CD4-positive, alpha-beta T cell treated with Interleukin-6 at 100 ng/mL for 8 hours (primary cell): ENCODE measurements around the gene CBR3.
"Not testable (repeated sequence)": the region's sequence is repeated elsewhere in the genome, so short reads cannot be mapped to it uniquely, and the experiment has no call there.

Experiments used
- DNase-seq: peaks from one replicate; pipeline ENCODE4 v3.0.0-alpha.2; 2020; ENCODE audit warnings: mixed read lengths, low spot score

The CBR3 gene

DNA sequence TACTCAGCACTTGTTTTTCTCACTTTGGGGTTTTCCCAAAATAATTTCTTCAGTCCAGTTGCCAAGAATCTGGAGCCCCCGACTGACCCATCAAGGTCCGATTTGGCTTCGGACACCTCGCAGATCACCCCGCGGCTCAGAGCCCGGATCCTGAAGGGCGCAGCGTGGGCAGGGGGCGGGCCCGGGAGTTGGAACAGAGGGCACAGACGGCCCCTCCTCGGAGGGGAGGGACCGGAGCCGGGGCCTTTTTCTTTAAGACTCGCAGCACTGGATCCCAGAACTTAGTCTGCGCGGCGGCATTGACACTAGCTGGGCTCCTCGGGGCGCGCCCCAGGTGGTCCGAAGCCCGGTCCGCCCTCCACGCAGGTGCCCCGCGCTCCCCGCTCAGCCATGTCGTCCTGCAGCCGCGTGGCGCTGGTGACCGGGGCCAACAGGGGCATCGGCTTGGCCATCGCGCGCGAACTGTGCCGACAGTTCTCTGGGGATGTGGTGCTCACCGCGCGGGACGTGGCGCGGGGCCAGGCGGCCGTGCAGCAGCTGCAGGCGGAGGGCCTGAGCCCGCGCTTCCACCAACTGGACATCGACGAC lies at the start of gene CBR3:
TSS of gene CBR3 (plus strand) at position 277 of the 588 bp plus-strand sequence. CDS start at position 391, 114 bp downstream.
- peak; percentile 45 for DNase-seq

DNA sequence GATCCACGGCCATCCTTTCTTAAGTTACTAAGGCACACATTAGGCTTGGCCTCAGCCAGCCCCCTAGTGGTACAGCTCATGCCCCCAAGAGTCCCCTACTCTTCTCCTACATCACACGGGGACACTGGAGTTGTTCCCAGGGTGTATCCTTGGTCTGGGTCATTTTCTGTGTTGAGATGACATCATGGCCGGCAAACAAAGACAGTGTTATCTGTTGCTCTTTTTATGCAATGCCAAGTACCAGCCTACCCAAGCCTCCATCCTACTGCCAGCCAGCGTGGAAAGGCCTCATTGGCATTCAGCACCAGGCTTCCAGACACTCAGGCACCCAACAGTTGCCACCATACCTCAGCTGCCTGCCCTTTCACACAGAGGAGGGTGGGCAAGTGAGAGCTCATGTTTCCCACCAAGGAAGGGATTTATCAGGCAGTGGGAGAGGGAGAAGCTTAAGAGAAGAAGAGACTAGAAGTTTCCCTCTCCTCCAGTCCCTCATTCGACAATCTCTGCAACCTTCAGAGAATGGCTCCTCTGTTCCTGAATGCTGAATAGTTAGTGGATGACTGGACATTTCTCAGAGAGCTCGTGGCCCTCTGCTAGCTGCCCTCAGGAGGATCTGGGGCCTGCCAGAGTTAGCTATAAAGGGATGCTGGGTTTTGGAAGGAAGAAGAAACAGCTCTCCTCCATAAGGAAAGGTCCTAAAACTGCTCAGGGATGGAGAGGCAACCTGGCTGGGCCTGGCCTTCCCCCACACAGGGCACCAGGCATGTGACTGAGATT lies 47.3 kb upstream of the CBR3 start:
- no peak for DNase-seq

DNA sequence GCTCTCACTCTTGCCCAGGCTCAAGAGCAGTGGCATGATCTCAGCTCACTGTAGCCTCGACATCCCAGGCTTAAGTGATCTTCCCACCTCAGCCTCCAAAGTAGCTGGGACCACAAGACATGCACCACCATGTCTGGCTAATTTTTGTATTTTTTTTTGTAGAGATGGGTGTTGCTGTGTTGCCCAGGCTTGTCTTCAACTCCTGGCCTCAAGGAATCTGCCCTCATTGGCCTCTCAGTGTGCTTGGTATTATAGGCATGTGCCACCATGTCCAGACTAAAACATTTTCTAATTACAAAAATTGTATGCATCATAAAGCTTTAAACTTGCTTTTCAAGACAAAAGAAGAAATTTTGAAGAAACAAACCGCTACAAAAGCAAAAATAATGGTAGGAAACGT lies 44.9 kb upstream of the CBR3 start:
- DNase-seq: no peak

DNA sequence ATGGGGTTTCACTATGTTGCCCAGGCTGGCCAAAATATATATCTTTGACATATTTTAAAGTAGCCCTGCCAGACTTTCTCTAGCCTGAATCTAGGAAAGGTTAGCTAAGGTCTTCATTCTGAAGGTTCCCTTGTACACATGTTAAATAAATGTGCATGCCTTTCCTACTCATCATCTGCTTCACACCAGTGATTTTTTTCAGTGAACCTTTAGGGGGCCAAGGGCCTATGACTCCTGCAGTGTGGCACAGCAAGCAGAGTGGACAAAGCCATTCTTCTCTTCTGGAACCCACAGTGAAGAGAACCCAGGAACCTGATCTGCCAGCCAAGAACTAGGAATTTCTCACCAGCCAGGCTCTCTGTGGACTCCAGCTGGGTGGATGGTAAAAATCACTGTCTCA lies 42.2 kb upstream of the CBR3 start:
- DNase-seq: no peak

DNA sequence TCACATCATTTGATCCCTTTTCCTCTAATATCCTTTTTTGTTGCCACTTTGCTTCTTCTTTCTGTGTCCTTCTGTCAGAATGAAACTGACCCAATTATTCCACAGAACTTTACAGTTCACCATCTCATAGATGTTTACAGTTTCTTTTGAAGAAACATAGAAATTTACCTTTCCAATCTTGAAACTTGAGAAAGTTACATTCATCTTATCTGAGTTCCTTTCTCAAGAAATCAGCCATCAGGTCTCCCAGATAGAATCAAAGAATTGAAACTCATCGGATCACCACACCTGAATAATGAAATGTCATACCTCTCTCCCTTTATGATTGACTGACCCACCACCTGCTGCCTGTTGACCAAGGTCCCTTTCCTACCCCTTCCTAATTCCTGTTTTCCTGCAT lies 41.4 kb upstream of the CBR3 start:
- no peak for DNase-seq

GRCh38 chr21:36096398-36097290 lies 38.2 kb upstream of the CBR3 start:
- no peak for DNase-seq

DNA sequence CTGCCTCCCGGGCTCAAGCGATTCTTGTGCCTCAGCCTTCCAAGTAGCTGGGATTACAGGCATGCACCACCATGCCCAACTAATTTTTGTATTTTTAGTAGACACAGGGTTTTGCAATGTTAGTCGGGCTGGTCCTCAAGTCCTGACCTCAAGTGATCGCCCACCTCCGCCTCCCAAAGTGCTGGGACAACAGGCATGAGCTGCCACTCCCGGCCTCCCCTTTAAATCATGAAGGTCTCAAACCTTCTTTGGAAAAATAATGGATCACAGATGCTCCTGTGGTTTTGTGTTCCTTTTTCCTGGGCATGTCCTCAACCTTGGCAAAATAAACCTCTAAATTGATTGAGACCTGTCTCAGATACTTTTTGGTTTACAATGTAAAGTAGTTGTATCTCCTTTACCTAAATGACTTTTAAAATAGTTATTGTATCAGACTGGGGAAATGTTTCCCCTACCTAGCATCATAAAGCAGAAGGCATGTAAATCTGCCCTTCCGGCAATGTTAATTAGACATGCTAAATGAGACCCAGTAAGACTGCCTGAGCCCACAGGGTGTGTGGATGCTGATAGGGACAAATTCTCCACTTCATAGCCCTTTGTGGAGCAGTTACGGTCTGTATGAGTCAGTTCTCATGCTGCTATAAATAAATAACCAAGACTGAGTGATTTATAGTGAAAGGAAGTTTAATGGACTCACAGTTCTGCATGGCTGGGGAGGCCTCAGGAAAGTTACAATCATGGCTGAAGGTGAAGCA lies 37.3 kb upstream of the CBR3 start:
- no peak for DNase-seq

DNA sequence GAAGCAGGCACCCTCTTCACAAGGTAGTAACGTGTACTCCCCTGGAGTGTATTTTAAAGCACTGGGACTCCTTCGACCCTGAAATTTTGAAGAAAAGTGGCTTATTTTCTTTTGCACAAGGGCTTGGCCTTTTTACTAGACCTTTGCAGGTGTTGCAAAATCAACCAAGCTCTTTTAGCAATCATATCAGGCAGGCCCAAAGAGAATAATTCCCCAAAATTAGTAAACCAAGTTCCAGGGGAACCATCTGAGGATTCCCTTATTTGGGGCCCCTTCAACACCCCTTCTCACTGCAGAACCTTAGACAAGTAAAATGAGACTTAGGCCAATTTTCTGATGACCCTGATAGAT lies 36.7 kb upstream of the CBR3 start:
- no peak for DNase-seq

DNA sequence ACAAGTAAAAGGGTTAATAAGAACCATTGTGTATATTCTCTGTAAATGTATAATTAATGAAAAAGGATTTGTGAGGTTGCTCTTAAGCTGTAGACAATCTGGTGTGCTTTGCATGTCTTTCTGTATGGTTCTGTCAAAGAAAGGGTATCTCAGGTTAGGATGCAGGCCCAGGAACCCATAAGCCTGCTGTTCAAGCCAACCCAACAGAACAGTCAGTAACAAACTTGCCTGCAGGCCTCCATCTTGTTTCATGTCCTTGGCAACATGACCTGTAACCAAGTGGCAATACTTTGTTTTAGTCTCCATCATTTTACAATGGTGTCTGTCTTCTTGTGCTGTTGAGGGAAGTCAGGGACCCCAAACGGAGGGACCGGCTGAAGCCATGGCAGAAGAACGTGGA lies 35.9 kb upstream of the CBR3 start:
- DNase-seq: no peak

GRCh38 chr21:36099695-36100211 lies 35.1 kb upstream of the CBR3 start:
- DNase-seq: not testable (repeated sequence)

GRCh38 chr21:36100971-36101641 lies 33.8 kb upstream of the CBR3 start:
- no peak for DNase-seq

- no peak for DNase-seq
Observed at GRCh38 chr21:36103434-36103833, 31.4 kb upstream of the CBR3 start.

DNA sequence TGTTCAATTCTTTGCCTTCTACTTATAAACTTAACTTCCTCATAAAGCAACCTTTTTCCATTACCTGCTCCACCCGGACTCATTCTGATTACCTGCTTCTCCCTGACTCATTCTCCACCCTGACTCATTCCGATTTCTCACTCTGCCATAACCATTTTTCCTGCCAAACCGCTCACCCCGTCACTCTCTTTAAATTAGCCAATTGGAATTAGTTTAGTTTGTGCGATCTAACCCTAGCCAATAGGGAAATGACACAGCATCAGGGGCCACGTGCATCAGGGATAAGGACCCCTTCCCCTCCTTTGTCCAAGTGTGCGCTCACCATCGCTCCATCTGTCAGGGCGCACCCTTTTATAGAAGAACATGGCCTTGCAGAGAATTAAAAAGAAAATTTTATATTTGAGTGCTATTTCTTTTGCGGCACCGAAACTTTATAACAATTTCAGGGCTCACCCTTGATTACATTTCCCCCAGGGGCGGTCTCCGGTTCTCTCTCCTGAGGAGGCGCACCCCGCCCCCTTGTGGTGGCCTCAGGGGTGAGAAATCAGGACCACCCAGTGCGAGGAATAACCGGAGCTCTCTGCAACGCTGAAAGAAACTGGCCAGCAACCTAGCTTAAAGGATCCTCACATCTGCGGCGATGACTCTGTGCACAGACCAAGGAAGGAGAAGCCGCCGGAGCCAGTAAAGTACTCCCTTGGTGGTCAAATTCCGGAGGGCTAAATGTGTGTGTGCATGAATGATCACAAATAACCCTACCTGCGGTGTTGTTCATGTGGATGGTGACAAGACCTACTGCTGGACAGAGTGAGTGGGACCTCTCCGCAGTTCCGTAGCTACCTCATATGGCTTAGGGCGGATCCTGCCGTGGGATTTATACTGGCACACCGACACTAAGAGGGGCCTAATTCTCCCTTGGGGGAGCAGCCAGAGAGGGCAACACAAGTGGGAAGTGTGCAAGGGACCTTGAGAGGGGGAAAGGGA lies 30.3 kb upstream of the CBR3 start:
- peak; percentile 40 for DNase-seq

DNA sequence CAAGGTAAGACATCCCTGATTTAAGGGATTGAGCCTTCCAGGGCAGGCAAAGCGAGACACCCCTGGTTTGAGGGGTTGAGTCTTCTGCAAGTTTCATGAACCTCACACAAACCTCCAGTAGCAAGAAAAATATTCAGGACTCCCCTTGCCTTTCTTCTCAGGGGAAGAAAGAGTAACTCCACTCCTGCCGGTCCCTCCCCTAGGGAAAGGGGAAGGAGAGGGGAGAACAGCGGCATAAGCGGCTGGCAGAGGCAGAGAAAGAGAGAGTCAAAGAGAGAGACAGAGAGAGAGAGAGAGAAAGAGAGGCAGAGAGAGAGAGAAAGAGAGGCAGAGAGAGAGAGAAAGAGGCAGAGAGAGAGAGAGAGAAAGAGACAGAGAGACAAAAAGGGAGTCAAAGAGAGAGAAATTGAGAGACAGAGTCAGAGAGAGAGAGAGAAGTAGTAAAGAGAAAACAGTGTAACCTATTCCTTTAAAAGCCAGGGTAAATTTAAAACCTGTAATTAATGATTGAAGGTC lies 29.5 kb upstream of the CBR3 start:
- no peak for DNase-seq

DNA sequence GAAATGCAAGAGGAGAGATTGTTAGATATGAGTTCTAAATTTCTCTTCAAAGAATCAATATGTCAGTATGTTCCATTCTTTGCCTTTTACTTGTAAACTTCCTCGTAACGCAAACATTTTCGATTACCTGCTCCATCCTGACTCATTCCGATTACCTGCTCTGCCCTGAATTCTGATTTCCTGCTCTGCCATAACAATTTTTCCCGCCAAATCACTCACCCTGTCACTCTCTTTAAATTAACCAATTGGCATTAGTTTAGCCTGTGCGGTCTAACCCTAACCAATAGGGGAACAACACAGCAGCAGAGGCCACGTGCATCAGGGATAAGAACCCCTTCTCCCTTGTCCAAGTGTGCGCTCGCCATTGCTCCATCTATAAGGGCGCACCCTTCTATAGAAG lies 25.0 kb upstream of the CBR3 start:
- DNase-seq: no peak

DNA sequence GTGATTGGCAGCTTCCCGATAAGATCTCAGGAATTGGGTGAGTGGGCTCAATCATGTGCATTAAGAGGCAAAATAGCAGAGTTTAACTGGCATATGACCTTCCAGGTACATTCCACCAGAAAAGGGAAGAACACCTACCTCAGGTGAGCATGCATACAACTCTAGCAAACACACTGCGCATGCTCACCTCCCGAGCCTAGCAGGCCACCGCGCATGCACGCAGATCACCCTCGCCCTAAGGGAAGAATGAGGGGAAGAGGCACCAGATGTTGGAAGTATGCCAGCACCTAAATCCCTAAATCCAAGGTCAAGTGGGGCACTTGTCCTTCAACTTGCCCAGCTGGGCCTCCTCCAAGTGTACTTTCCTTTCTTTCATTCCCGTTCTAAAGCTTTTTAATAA lies 23.6 kb upstream of the CBR3 start:
- no peak for DNase-seq

- DNase-seq: peak; percentile 82
Observed at GRCh38 chr21:36113647-36114428, 21.0 kb upstream of the CBR3 start.

GRCh38 chr21:36115138-36115730 lies 19.6 kb upstream of the CBR3 start:
- no peak for DNase-seq

DNA sequence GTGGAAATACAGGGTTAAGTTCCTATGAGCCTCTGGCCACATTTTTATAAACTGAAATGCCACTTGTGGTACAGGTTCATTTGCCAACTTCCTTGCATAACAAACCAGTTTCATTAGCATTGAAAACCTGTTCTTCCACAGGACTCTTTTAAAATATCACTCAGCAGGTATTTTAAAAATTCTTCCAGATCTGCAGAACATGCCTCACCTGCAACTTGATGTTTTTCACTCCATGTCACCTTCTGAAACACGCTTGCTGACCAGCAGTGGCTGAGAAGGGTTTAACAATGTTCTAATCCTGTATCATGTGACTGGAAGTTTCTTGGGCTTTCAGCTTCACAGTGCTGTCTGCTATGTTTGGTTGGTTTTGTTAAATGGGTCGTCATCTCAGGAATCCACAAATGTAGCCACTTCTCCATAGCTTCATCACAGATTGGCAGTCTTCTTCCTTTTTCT lies 17.6 kb upstream of the CBR3 start:
- DNase-seq: no peak
